Peyer's patch (tissue), 4 donors: ENCODE data around the gene ADCY3.

ENCODE experiments used
- POLR2A ChIP-seq, 2 donors: fragments of 450-650 bp; IDR thresholded peaks; one replicate each; pipeline ENCODE4 v1.5.1; 2017; ENCODE audit warnings: antibody characterized with exemption in 2 of 2, mild to moderate bottlenecking in 2 of 2, moderate library complexity in 2 of 2
- TF ChIP-seq, protein P1 (sequence below), 6 experiments: fragments of 450-650 bp in 4 of 6; fragments of 200-600 bp in 2 of 6; sonication (generic) in 1 of 6; IDR thresholded peaks; one replicate each; pipeline ENCODE4 v1.5.1; 2017 to 2019; ENCODE audit warnings: antibody characterized with exemption in 6 of 6, mild to moderate bottlenecking in 3 of 6, moderate library complexity in 1 of 6

DNA sequence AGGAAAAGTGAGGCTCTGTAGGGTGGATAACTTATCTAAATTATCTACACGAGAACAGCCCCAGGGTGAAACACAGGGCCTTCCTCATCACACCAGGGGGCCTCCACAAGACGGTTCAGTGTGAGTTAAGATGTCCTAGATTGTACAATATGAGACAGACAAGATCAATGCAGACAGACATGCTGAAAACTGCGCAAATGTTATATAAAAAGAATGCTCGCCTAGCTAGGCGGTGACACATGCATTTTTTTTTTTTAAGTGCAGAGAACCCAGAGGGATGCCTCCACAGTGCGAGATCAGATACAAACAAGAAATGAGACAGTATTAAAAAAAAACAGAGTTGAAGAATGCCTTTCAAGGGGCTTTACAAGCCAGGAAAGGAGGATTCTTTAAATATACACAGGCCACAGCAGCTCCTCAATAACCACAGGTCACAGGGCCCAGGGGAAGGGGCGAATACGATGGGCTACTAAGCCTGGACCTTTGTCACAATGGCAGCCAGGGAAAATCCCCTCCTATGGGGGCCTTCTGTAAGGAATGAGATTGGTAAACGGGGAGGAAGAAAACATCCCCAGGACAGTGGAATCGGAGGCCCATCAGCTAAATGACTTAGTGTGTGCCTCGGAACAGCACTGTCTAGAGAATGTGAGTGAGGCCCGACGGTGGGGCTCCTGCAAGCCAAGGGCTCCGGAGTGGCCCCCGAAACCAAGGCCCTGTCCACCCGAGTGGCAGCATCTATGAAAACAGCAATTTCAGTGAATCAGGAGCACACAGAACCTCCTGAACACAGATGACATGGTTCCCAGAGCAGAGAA lies 48.9 kb downstream of the ADCY3 start:
- TF ChIP-seq, protein P1, sequence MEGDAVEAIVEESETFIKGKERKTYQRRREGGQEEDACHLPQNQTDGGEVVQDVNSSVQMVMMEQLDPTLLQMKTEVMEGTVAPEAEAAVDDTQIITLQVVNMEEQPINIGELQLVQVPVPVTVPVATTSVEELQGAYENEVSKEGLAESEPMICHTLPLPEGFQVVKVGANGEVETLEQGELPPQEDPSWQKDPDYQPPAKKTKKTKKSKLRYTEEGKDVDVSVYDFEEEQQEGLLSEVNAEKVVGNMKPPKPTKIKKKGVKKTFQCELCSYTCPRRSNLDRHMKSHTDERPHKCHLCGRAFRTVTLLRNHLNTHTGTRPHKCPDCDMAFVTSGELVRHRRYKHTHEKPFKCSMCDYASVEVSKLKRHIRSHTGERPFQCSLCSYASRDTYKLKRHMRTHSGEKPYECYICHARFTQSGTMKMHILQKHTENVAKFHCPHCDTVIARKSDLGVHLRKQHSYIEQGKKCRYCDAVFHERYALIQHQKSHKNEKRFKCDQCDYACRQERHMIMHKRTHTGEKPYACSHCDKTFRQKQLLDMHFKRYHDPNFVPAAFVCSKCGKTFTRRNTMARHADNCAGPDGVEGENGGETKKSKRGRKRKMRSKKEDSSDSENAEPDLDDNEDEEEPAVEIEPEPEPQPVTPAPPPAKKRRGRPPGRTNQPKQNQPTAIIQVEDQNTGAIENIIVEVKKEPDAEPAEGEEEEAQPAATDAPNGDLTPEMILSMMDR (IDR thresholded peaks at IDR 0.05): no peak
- TF ChIP-seq POLR2A (IDR thresholded peaks at IDR 0.05): no peak
